Right atrium auricular region (tissue), 2 donors: ENCODE measurements around the gene SPTLC2. TPM values are rescaled to one million over a fixed set of nuclear protein-coding genes. Genes with fewer than 3 reads are reported as not detected.

Experiments used
- DNase-seq: peaks from one replicate; pipeline ENCODE4 v3.0.0-alpha.2; 2019; ENCODE audit warnings: low spot score
- H3K27ac ChIP-seq, 2 donors: fragments of 200-600 bp; sonication (generic); 1 replicate in 1 of 2; 2 replicates in 1 of 2; pipeline ENCODE4 v1.5.1; 2016 to 2019
- H3K27me3 ChIP-seq, 2 donors: fragments of 200-600 bp; sonication (generic); one replicate each; pipeline versions ENCODE4 v1.5.1 to v1.6.0; 2017 to 2019
- H3K36me3 ChIP-seq: fragments of 200-600 bp; sonication (generic); one replicate; pipeline ENCODE4 v1.5.1; 2016
- H3K4me1 ChIP-seq, 2 donors: fragments of 200-600 bp; sonication (generic); one replicate each; pipeline versions ENCODE4 v1.5.1 to v1.6.0; 2017 to 2019
- H3K4me3 ChIP-seq, 2 donors: fragments of 200-600 bp; sonication (generic); 1 replicate in 1 of 2; 2 replicates in 1 of 2; pipeline ENCODE4 v1.5.1; 2017 to 2019; ENCODE audit warnings: mild to moderate bottlenecking in 1 of 2, moderate library complexity in 1 of 2
- H3K9me3 ChIP-seq, 2 donors: fragments of 200-600 bp; sonication (generic); one replicate each; pipeline ENCODE4 v1.5.1; 2019
- CTCF ChIP-seq, 2 donors: fragments of 200-600 bp; sonication (generic); IDR thresholded peaks; one replicate each; pipeline ENCODE4 v1.5.1; 2019; ENCODE audit warnings: antibody characterized with exemption in 2 of 2
- total RNA-seq, 2 donors: library from RNA; depleted of rRNA; stranded (reverse); fragments of >200 nt; gene quantifications; one replicate each; pipeline ENCODE4 v1.1.0, GENCODE V29; 2016

The SPTLC2 gene
- total RNA-seq, 2 donors from 2014 or later: 11.3 to 14.0 TPM

- no peaks in the 10 kb centered on the region for H3K9me3 ChIP-seq
- no peak overlapping the region for H3K4me3 ChIP-seq
- TF ChIP-seq CTCF (IDR thresholded peaks at IDR 0.05): no peak
- no peaks in the 10 kb centered on the region for H3K36me3 ChIP-seq
- peaks cover 0 to 3% of the 10 kb centered on the region in 2 donors for H3K4me1 ChIP-seq
- H3K27me3 ChIP-seq: no peaks in the 10 kb centered on the region
- no peak overlapping the region for H3K27ac ChIP-seq
- DNase-seq: no peak
Measured at GRCh38 chr14:77574446-77575115, 41.9 kb downstream of the SPTLC2 start.

- TF ChIP-seq CTCF (IDR thresholded peaks at IDR 0.05): no peak
- Histone ChIP-seq H3K27ac (no peak overlapping the region), H3K9me3 (no peaks in the 10 kb centered on the region), H3K36me3 (no peaks in the 10 kb centered on the region), H3K4me1 (no peaks in the 10 kb centered on the region), H3K27me3 (no peaks in the 10 kb centered on the region), H3K4me3 (no peak overlapping the region)
- DNase-seq: no peak
Measured at GRCh38 chr14:77573964-77574363, 42.5 kb downstream of the SPTLC2 start.

GRCh38 chr14:77570706-77571268, 45.6 kb downstream of the SPTLC2 start:
- no peaks in the 10 kb centered on the region for H3K27me3 ChIP-seq
- peaks cover 3% of the 10 kb centered on the region for H3K36me3 ChIP-seq
- no peak for DNase-seq
- H3K4me1 ChIP-seq: no peaks in the 10 kb centered on the region
- H3K4me3 ChIP-seq: no peak overlapping the region
- no peak for TF ChIP-seq CTCF (IDR thresholded peaks at IDR 0.05)
- no peak overlapping the region for H3K27ac ChIP-seq
- H3K9me3 ChIP-seq: no peaks in the 10 kb centered on the region

DNA sequence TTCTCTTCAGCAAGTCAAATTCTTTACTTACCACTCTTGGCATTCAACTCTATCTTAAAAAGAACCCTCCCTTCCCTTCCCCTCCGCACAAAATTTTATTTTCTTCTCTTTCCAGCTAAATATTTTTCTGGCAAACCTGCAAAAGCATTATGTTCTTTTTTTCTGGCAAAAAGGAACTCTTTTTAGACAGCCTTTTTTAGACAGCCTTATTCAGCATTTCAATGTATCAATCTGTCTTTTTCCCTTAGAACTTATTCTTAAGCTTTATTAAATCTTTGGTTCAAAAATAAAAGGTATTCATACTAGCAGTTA, 50.5 kb downstream of the SPTLC2 start:
- no peak for TF ChIP-seq CTCF (IDR thresholded peaks at IDR 0.05)
- Histone ChIP-seq H3K9me3 (no peaks in the 10 kb centered on the region), H3K4me1 (no peaks in the 10 kb centered on the region), H3K27me3 (no peaks in the 10 kb centered on the region), H3K27ac (no peak overlapping the region), H3K36me3 (peaks cover 3% of the 10 kb centered on the region), H3K4me3 (no peak overlapping the region)
- DNase-seq: no peak

GRCh38 chr14:77565289-77565993, 51.0 kb downstream of the SPTLC2 start:
- DNase-seq: no peak
- TF ChIP-seq CTCF (IDR thresholded peaks at IDR 0.05): no peak
- no peak overlapping the region for H3K4me3 ChIP-seq
- peaks cover 3% of the 10 kb centered on the region for H3K36me3 ChIP-seq
- no peaks in the 10 kb centered on the region for H3K4me1 ChIP-seq
- no peaks in the 10 kb centered on the region for H3K9me3 ChIP-seq
- H3K27me3 ChIP-seq: no peaks in the 10 kb centered on the region
- no peak overlapping the region for H3K27ac ChIP-seq
